HepG2 (cell line): ENCODE data around the gene CIBAR2. TPM values are rescaled to one million over a fixed set of nuclear protein-coding genes. Genes with fewer than 3 reads are reported as not detected.

Experiments
- ATAC-seq: fragments of 200-7000 bp; cut with Tn5 transposase; 3 replicates; pipeline ENCODE4 v1.9.1; 2020; ENCODE audit warnings: mild to moderate bottlenecking, moderate library complexity
- BruUV-seq: library from RNA; stranded (reverse); fragments of 400-500 nt; replicated peaks from 2 replicates; lab custom pipeline; 2021; lab: Mats Ljungman, UMichigan
- CTCF ChIA-PET: fragments of 300-600 bp; formaldehyde crosslinking; extraction: SDS; loops from one replicate; lab custom pipeline; 2021; ENCODE audit warnings: low total read pairs, inconsistent platforms, low intra/inter-chr PET ratio; lab: Yijun Ruan, JAX
- POLR2A ChIA-PET: fragments of 350-600 bp; sonication (Branson Sonifier 250); formaldehyde crosslinking; loops from one replicate; lab custom pipeline; 2020; ENCODE audit warnings: antibody characterized with exemption, inconsistent platforms; lab: Yijun Ruan, JAX
- DNase-seq: peaks from one replicate; pipeline ENCODE4 v3.0.0-alpha.2; 2015; ENCODE audit warnings: low spot score
- FAIRE-seq: peaks from 3 replicates; lab custom pipeline; 2011; peaks lifted over from hg19 to GRCh38; lab: Jason Lieb, UNC
- H2AFZ ChIP-seq: one replicate; pipeline ENCODE4 v1.6.1; 2011; ENCODE audit warnings: low read length, inconsistent platforms
- H3K27ac ChIP-seq: fragments of 300-600 bp; 3 replicates; pipeline ENCODE4 v1.8.0; 2011; ENCODE audit warnings: mixed run types, mild to moderate bottlenecking, mixed read lengths, low read length, inconsistent platforms; ENCODE audit not compliant: insufficient read depth; ENCODE audit errors: extremely low read length
- H3K27me3 ChIP-seq, 2 experiments: fragments of 200-600 bp in 1 of 2; 2 replicates in 1 of 2; 3 replicates in 1 of 2; pipeline versions ENCODE4 v1.6.0 to v1.8.0; 2011; ENCODE audit warnings: low read length in 2 of 2, mild to moderate bottlenecking in 2 of 2, moderate library complexity in 2 of 2, inconsistent platforms in 1 of 2; ENCODE audit not compliant: insufficient read depth in 2 of 2, control insufficient read depth in 1 of 2
- H3K36me3 ChIP-seq, 2 experiments: fragments of 200-600 bp in 1 of 2; replicated peaks in 1 of 2; 2 replicates in 1 of 2; 3 replicates in 1 of 2; pipeline versions ENCODE4 v1.5.1 to v1.8.0; 2011; ENCODE audit warnings: low read length in 2 of 2, inconsistent platforms in 1 of 2; ENCODE audit not compliant: insufficient read depth in 2 of 2, control insufficient read depth in 1 of 2
- H3K4me1 ChIP-seq: 2 replicates; pipeline ENCODE4 v1.5.1; 2012; ENCODE audit warnings: low read length, inconsistent platforms; ENCODE audit not compliant: insufficient read depth
- H3K4me2 ChIP-seq: 2 replicates; pipeline ENCODE4 v1.6.0; 2011; ENCODE audit warnings: low read depth, low read length, inconsistent platforms
- H3K4me3 ChIP-seq, 3 experiments: fragments of 200-600 bp in 1 of 3; sonication (generic), shearing (Covaris generic) in 1 of 3; replicated peaks in 1 of 3; 2 replicates each; pipeline ENCODE4 v1.5.1; 2011 to 2016; ENCODE audit warnings: low read length in 3 of 3, inconsistent platforms in 2 of 3, low read depth in 2 of 3, mild to moderate bottlenecking in 2 of 3, control low read depth in 1 of 3, mixed read lengths in 1 of 3; ENCODE audit not compliant: insufficient read depth in 1 of 3
- H3K79me2 ChIP-seq: one replicate; pipeline ENCODE4 v1.6.1; 2011; ENCODE audit warnings: low read length, inconsistent platforms; ENCODE audit not compliant: insufficient read depth
- H3K9ac ChIP-seq: 2 replicates; pipeline ENCODE4 v1.6.0; 2011; ENCODE audit warnings: mild to moderate bottlenecking, low read depth, low read length, inconsistent platforms; ENCODE audit not compliant: insufficient read depth
- H3K9me3 ChIP-seq: 2 replicates; pipeline ENCODE4 v1.5.1; 2012; ENCODE audit warnings: mild to moderate bottlenecking, low read length
- H4K20me1 ChIP-seq: 2 replicates; pipeline ENCODE4 v1.6.0; 2011; ENCODE audit warnings: inconsistent platforms, mild to moderate bottlenecking, low read length, moderate library complexity; ENCODE audit not compliant: insufficient read depth
- ATF7-NPFF ChIP-seq: sonication (generic); formaldehyde crosslinking; IDR thresholded peaks from 2 replicates; pipeline ENCODE4 v1.8.1; 2023; ENCODE audit warnings: mild to moderate bottlenecking, low read depth, missing genetic modification reagents, moderate library complexity
- KAT7 ChIP-seq: IDR thresholded peaks from 2 replicates; pipeline ENCODE4 v1.6.1; 2018; ENCODE audit warnings: borderline replicate concordance, missing compliant biosample characterization
- KDM6A ChIP-seq: IDR thresholded peaks from 2 replicates; pipeline ENCODE4 v1.6.1; 2016; ENCODE audit warnings: low read depth
- MED1 ChIP-seq: sonication (generic); formaldehyde crosslinking; IDR thresholded peaks from 2 replicates; pipeline ENCODE4 v1.4.0; 2020; ENCODE audit warnings: missing genetic modification reagents
- SIN3B ChIP-seq: fragments of 150-350 bp; IDR thresholded peaks from 2 replicates; pipeline ENCODE4 v1.6.1; 2014; ENCODE audit warnings: low read length
- SP5 ChIP-seq: IDR thresholded peaks from 2 replicates; pipeline ENCODE4 v1.6.1; 2016; ENCODE audit warnings: low read depth, borderline replicate concordance
- SRSF4 ChIP-seq: fragments of 200-400 bp; formaldehyde crosslinking; IDR thresholded peaks from one replicate; pipeline ENCODE4 v1.6.1; 2018; ENCODE audit warnings: mild to moderate bottlenecking, low read depth, low read length, moderate library complexity; ENCODE audit not compliant: poor library complexity, severe bottlenecking
- ZHX1 ChIP-seq: sonication (generic); formaldehyde crosslinking; IDR thresholded peaks from 2 replicates; pipeline ENCODE4 v1.8.1; 2022; ENCODE audit warnings: low read depth, mild to moderate bottlenecking, missing genetic modification reagents
- ZNF512B ChIP-seq: sonication (generic); formaldehyde crosslinking; IDR thresholded peaks from 2 replicates; pipeline ENCODE4 v1.5.1; 2020; ENCODE audit warnings: missing genetic modification reagents, mild to moderate bottlenecking, borderline replicate concordance
- WGBS: methylation state at CpG from one replicate; pipeline ENCODE4 v1.1.6; 2017; ENCODE audit warnings: low lambda C conversion rate; 5-methylcytosine and 5-hydroxymethylcytosine counted together
- in situ Hi-C: cut with HindIII; loops from 2 replicates; pipeline ENCODE4 v1.10.0; 2017; ENCODE audit warnings: low pct_unique_long_range_greater_than_20kb; ENCODE audit not compliant: extremely low pct_ligation_motif_present
- intact Hi-C: fragments of 100-400 bp; cut with micrococcal nuclease; formaldehyde crosslinking; loops from one replicate; pipeline ENCODE4 v1.10.0; 2022; ENCODE audit not compliant: unreplicated experiment
- polyA plus RNA-seq, 8 experiments: library from polyadenylated mRNA; depleted of rRNA in 3 of 8; stranded (reverse) in 7 of 8; unstranded in 1 of 8; fragments of >200 nt; fragmentation: Illumina TruSeq in 4 of 8; extraction: Trizol in 4 of 8; gene quantifications; 2 replicates each; pipeline versions ENCODE4 v1.2.1 to v1.2.3, GENCODE V29; 2011 to 2016; ENCODE audit warnings: low read depth in 4 of 8, missing spikeins in 1 of 8, mixed read lengths in 1 of 8; ENCODE audit not compliant: insufficient read depth in 1 of 8
- total RNA-seq, 5 experiments: library from RNA; depleted of rRNA; stranded (reverse); fragments of >200 nt; fragmentation: Illumina TruSeq; extraction: Trizol; gene quantifications; 2 replicates each; pipeline ENCODE4 v1.2.3, GENCODE V29; 2016; ENCODE audit warnings: low read depth in 1 of 5
- TF ChIP-seq, protein P1 (sequence below): sonication (generic); formaldehyde crosslinking; IDR thresholded peaks from 2 replicates; pipeline ENCODE4 v1.8.0; 2022; ENCODE audit warnings: missing genetic modification reagents, mild to moderate bottlenecking, borderline replicate concordance
- TF ChIP-seq, protein P2 (sequence below): IDR thresholded peaks from 2 replicates; pipeline ENCODE4 v1.6.1; 2016; ENCODE audit warnings: mild to moderate bottlenecking

Gene CIBAR2
- total and polyA plus RNA-seq, 2 of the 13 experiments (the other 11 are each of a cell fraction or from before 2014, with no cell fraction given) = not detected

DNA sequence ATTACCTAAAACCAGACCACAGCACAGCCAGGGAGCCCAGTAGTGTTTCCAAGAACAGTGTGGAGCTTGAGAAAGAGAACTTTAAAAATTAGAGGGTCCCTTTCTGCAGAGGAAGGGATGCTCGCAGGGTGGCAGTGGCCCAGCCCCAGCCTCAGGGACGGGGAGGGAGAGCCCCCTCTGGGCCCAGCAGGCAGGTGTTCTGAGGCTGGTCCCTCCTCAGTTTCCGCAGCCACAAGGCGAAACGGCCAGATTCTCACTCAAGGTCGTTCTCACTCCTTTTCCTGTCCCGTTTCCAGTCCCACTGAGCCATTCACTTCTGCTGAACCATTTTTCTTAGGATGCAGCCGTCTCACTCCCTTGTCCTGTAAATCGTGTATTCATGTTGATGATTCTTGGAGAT, 20.0 kb downstream of the CIBAR2 start:
- in situ Hi-C loops (no loop called here), intact Hi-C loops (no loop called here)
- Histone ChIP-seq H3K4me2 (no peak overlapping the region), H4K20me1 (no peaks in the 10 kb centered on the region; the same call in 1 of the 2 replicates), H3K27ac (no peak overlapping the region), H3K4me1 (no peaks in the 10 kb centered on the region; the same call in 1 of the 2 replicates), H3K9ac (no peak overlapping the region), H2AFZ (no peak overlapping the region), H3K36me3 (no peaks in the 10 kb centered on the region), H3K27me3 (peaks cover 17 to 93% of the 10 kb centered on the region in 2 experiments; a peak in 4 of 5 replicates), H3K4me3 (no peak overlapping the region), H3K9me3 (no peaks in the 10 kb centered on the region), H3K79me2 (no peaks in the 10 kb centered on the region)
- WGBS = 32% methylated on average over 9 of the region's 9 CpGs
- no peak for FAIRE-seq
- BruUV-seq = no TSS peak
- no peak for ATAC-seq
- DNase-seq = no peak
- ChIA-PET CTCF (no interaction called here), POLR2A (no interaction called here)
- TF ChIP-seq SRSF4 = no peak
- TF ChIP-seq MED1 (CRISPR knock-in tag) = no peak
- TF ChIP-seq, protein P1, sequence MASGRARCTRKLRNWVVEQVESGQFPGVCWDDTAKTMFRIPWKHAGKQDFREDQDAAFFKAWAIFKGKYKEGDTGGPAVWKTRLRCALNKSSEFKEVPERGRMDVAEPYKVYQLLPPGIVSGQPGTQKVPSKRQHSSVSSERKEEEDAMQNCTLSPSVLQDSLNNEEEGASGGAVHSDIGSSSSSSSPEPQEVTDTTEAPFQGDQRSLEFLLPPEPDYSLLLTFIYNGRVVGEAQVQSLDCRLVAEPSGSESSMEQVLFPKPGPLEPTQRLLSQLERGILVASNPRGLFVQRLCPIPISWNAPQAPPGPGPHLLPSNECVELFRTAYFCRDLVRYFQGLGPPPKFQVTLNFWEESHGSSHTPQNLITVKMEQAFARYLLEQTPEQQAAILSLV (CRISPR knock-in tag) = no peak
- no peak for TF ChIP-seq KDM6A
- no peak for TF ChIP-seq ATF7-NPFF (CRISPR knock-in tag)
- no peak for TF ChIP-seq SP5 (CRISPR knock-in tag)
- TF ChIP-seq, protein P2, sequence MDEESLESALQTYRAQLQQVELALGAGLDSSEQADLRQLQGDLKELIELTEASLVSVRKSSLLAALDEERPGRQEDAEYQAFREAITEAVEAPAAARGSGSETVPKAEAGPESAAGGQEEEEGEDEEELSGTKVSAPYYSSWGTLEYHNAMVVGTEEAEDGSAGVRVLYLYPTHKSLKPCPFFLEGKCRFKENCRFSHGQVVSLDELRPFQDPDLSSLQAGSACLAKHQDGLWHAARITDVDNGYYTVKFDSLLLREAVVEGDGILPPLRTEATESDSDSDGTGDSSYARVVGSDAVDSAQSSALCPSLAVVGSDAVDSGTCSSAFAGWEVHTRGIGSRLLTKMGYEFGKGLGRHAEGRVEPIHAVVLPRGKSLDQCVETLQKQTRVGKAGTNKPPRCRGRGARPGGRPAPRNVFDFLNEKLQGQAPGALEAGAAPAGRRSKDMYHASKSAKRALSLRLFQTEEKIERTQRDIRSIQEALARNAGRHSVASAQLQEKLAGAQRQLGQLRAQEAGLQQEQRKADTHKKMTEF = no peak
- TF ChIP-seq ZHX1 (CRISPR knock-in tag) = no peak
- TF ChIP-seq SIN3B = no peak
- no peak for TF ChIP-seq KAT7 (CRISPR knock-in tag)
- TF ChIP-seq ZNF512B (CRISPR knock-in tag) = no peak
